Measurements from ENCODE around the gene POR. TPM values are rescaled to one million over a fixed set of nuclear protein-coding genes. Genes with fewer than 3 reads are reported as not detected.

POR gene
- total and polyA plus RNA-seq, 2 of the 13 experiments (the other 11 are each of a cell fraction or from before 2014, with no cell fraction given) = 145 to 266 TPM

GRCh38 chr7:75878769-75879611 is 36.0 kb upstream of the POR start, which contains the start of gene RHBDD2 (continued):
- TF ChIP-seq ZBTB4 (CRISPR knock-in tag; IDR thresholded peaks at IDR 0.05; ENCODE audit: borderline replicate concordance) = peak; percentile 23; the same call in 1 of the 2 replicates
- no peak for TF ChIP-seq CREB1 (IDR thresholded peaks at IDR 0.05)
- TF ChIP-seq CREB1 (CRISPR knock-in tag; IDR thresholded peaks at IDR 0.05) = no peak
- TF ChIP-seq SRF (IDR thresholded peaks at IDR 0.05; ENCODE audit: low read depth, low read length) = no peak
- no peak for TF ChIP-seq KLF6 (CRISPR knock-in tag; IDR thresholded peaks at IDR 0.05)
- no peak for TF ChIP-seq AHDC1 (CRISPR knock-in tag; IDR thresholded peaks at IDR 0.05; ENCODE audit: borderline replicate concordance)
- TF ChIP-seq TCF7 (IDR thresholded peaks at IDR 0.05; ENCODE audit: low read depth) = no peak
- TF ChIP-seq YEATS2 (CRISPR knock-in tag; IDR thresholded peaks at IDR 0.05; ENCODE audit: borderline replicate concordance) = no peak
- no peak; the same call in 1 of the 2 replicates for TF ChIP-seq SMC3 (IDR thresholded peaks at IDR 0.05; ENCODE audit: low read length)
- no peak for TF ChIP-seq ZEB1 (IDR thresholded peaks at IDR 0.05; ENCODE audit: insufficient replicate concordance, low read depth)
- TF ChIP-seq ETV6 (CRISPR knock-in tag; conservative IDR thresholded peaks at IDR 0.05) = 0 out of 2 replicates have a peak, but pooled peaks have one; percentile 24
- no peak; the same call in 1 of the 2 replicates for TF ChIP-seq ZNF773 (CRISPR knock-in tag; IDR thresholded peaks at IDR 0.05; ENCODE audit: borderline replicate concordance)
- TF ChIP-seq BATF2 (CRISPR knock-in tag; IDR thresholded peaks at IDR 0.05) = no peak
- TF ChIP-seq ZNF543 (CRISPR knock-in tag; IDR thresholded peaks at IDR 0.05) = no peak
- TF ChIP-seq SYNCRIP (IDR thresholded peaks at IDR 0.05; ENCODE audit: insufficient read depth, low read depth, low read length) = no peak
- peak; percentile 81 for TF ChIP-seq ZNF770 (CRISPR knock-in tag; IDR thresholded peaks at IDR 0.05)
